Left lobe of liver (tissue), 2 donors: ENCODE results near the gene OOSP4B. TPM values are rescaled to one million over a fixed set of nuclear protein-coding genes. Genes with fewer than 3 reads are reported as not detected.
"Not testable (repeated sequence)": the region's sequence is repeated elsewhere in the genome, so short reads cannot be mapped to it uniquely, and the experiment has no call there.

Experiments
- ATAC-seq: fragments of 200-7000 bp; cut with Tn5 transposase; one replicate; pipeline ENCODE4 v1.9.1; 2020; ENCODE audit warnings: mild to moderate bottlenecking, moderate library complexity
- DNase-seq: peaks from one replicate; pipeline ENCODE4 v3.0.0-alpha.2; 2020; ENCODE audit warnings: low spot score
- total RNA-seq: library from RNA; stranded (reverse); gene quantifications from one replicate; pipeline ENCODE4 v1.2.1, GENCODE V29; 2021
- donor health status: DM: no; HTN: no; CAD: no; lungs with moderate emphysema.
- donor health status: DM: no; HTN: yes; CAD: no.

OOSP4B gene
- total RNA-seq, 1 donor from 2014 or later, result not detected

- ATAC-seq, result no peak
- no peak for DNase-seq
These were observed 42.1 kb downstream of the OOSP4B start for GRCh38 chr11:60059052-60059451.

DNA sequence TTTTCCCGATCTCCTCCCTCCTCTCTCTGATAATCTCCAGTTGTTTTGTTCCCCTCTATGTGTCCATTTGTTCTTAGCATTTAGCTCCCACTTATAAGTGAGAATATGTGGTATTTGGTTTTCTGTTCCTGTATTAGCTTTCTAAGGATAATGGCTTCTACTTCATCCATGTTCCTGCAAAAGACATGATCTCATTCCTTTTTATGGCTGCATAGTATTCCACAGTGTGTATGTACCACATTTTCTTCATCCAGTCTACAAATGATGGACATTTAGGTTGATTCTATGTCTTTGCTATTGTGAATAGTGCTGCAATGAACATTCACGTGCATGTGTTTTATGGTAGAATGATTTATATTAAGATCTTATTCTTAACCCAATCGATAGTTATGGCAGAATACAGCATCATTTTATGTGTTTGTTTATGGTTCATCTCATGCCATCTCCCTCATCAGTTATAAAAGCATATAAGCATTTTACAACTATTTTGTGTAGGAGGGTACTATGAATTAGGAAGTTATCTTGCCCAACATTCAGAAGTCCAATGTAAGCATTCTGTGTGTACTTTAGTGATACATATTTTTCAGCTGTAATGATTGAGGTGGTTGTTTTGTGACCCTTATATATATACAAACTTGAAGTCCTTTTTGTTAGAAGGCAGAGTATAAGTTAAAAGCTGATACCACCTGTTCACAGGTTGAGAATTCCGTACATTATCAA, 42.7 kb downstream of the OOSP4B start:
- DNase-seq, result no peak

DNA sequence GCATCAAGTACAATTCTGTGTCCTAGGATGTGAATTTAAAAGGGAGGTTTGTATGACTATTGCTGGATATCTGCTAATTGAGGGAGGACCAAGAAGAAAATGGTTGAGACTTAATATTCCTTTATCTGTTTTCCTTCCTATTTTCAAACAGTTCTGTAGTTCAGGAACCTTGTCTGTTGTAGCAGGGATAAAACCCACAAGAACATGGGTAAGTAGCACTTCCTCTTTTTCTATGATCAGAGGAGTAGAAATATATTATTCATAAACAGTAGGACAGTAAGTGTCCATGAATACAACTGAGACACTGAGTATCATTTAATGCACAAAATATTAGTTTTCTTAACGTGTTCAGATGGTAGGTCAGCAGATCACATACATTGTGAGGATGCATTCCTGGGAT, 47.1 kb downstream of the OOSP4B start:
- DNase-seq (no peak), ATAC-seq (no peak)

More for the DNA sequence above, 42.7 kb downstream of the OOSP4B start:
- no peak for ATAC-seq

- ATAC-seq (no peak), DNase-seq (no peak)
These were observed 48.8 kb downstream of the OOSP4B start for GRCh38 chr11:60065801-60066200.

DNA sequence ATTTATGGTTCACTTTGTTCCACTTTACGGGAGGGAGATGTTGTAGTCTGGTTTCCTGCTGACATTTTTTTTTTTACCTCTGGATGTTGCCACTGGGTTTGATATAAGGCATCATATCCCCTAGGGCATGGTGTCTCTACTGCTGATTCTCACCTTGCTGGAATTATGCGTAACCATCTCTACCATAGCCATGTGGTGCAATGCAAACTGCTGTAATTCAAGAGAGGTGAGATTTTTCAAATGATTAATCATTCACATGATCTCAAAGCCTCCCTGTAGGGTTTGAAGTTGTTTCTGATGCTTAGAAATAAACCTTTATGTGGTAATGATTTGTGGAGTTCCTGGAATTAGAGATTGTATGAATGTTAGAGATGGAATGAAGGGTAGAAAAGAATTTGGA, 52.5 kb downstream of the OOSP4B start:
- ATAC-seq, result no peak
- DNase-seq, result no peak

DNA sequence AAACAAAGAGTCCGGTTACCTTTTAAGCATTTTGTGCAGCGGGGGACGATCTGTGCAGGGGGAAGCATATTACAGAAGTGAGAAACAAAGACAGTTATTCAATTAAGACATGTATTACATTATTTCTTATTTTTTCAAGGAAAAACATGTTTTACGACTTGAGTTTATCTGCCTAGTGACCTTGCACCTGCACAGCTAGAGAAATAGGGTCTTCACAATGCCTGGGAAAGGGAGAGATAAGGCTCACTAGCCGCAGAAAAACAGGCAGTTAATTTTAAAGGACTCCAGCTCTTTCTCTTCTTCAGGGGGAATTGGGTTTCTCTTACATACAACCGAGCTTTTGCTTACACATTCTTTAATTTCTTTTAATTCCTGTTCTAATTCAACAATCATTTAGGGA, 54.7 kb downstream of the OOSP4B start:
- ATAC-seq, DNase-seq: not testable (repeated sequence)

DNA sequence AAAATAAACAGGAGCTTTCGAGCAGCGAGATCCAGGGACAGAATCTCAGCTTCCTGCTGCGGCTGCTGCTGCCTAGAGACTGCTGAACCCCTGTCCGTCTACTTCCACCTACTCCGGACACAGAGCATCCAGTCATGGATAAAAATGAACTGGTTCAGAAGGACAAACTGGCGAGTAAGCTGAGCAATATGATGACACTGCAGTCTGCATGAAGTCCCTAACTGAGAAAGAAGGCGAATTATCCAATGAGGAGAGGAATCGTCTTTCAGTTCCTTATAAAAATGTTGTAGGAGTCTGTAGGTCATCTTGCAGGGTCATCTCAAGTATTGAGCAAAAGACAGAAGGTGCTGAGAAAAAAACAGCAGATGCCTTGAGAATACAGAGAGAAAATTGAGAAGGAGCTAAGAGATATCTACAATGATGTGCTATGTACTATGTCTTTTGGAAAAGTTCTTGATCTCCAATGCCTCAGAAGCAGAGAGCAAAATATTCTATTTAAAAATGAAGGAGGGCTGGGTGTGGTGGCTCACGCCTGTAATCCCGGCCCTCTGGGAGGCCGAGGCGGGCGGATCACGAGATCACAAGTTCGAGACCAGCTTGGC, 60.3 kb downstream of the OOSP4B start:
- ATAC-seq (no peak), DNase-seq (no peak)

DNA sequence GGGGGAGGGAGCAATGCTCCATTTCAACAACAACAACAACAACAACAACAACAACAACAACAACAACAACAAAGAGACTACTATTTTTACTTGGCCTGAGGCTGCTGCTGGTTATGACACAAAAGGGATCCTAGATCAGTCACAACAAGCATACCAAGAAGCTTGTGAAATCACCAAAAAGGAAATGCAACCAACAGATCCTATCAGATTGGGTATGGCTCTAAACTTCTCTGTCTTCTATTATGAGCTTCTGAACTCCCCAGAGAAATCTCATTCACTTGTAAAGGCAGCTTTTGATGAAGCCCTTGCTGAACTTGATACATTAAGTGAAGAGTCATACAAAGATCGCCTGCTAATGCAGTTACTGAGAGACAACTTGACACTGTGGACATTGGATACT, 61.0 kb downstream of the OOSP4B start:
- DNase-seq, result no peak
- ATAC-seq, result no peak

DNA sequence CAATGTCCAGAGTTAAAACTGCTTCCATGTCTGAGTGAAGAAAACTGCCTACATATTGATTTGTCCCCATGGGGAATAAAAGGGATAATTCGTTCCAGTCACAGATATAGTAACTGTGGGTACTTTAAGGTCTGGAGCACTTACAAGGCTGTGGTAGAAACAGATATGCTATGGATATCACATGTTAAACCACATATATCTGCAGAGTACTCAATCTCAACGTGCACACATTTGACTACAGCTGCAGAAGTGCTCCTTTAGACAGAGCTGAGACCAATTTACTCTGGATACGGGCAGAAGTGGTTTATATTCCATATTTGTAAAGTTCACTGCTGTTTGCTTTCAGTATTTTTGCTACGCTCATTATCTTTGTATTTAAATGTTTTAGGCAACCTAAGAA, 61.8 kb downstream of the OOSP4B start:
- ATAC-seq (no peak), DNase-seq (no peak)

- ATAC-seq (no peak), DNase-seq (no peak)
These were observed 63.6 kb downstream of the OOSP4B start for GRCh38 chr11:60080535-60080934.

Other genes starting within 250 kb of the OOSP4B start
- 34.3 TPM for gene MRPL16, start 206.4 kb upstream of the OOSP4B start, total RNA-seq
- gene CBLIF, start 171.7 kb upstream of the OOSP4B start, total RNA-seq, result not detected
- gene TCN1, start 150.7 kb upstream of the OOSP4B start, total RNA-seq, result 0.45 TPM
- gene OOSP3, start 138.4 kb upstream of the OOSP4B start, total RNA-seq, result not detected
- gene OOSP1, start 78.7 kb upstream of the OOSP4B start, total RNA-seq, result not detected
- not detected for gene OOSP4A, start 53.1 kb upstream of the OOSP4B start, total RNA-seq
- gene OOSP2, start 23.2 kb downstream of the OOSP4B start, total RNA-seq, result not detected
- 0.25 TPM for gene MS4A3, start 39.5 kb downstream of the OOSP4B start, total RNA-seq
- gene MS4A2, start 71.5 kb downstream of the OOSP4B start, total RNA-seq, result 0.15 TPM
- gene MS4A6A, start 165.9 kb downstream of the OOSP4B start, total RNA-seq, result 37.7 TPM
- gene MS4A4E, start 226.0 kb downstream of the OOSP4B start, total RNA-seq, result 2.3 TPM